K562 (cell line): ENCODE data around the gene PPP1R12B.
"Not testable (repeated sequence)": the region's sequence is repeated elsewhere in the genome, so short reads cannot be mapped to it uniquely, and the experiment has no call there.

Experiments used
- GTF2F1 ChIP-seq: IDR thresholded peaks from 2 replicates; pipeline ENCODE4 v1.6.1; 2011; ENCODE audit warnings: low read depth, low read length, improper control_type of control experiment
- MYBL2 ChIP-seq, 2 experiments: fragments of 450-650 bp in 1 of 2; sonication (generic) in 1 of 2; formaldehyde crosslinking in 1 of 2; IDR thresholded peaks; 2 replicates each; pipeline versions ENCODE4 v1.6.1 to v1.8.1; 2017 to 2022; ENCODE audit warnings: borderline replicate concordance in 1 of 2, inconsistent platforms in 1 of 2, low read depth in 1 of 2, mild to moderate bottlenecking in 1 of 2, missing genetic modification reagents in 1 of 2, moderate library complexity in 1 of 2
- SMARCC2 ChIP-seq: fragments of 450-650 bp; IDR thresholded peaks from 2 replicates; pipeline ENCODE4 v1.6.1; 2017; ENCODE audit warnings: antibody characterized with exemption, moderate library complexity, mild to moderate bottlenecking, low read depth

DNA sequence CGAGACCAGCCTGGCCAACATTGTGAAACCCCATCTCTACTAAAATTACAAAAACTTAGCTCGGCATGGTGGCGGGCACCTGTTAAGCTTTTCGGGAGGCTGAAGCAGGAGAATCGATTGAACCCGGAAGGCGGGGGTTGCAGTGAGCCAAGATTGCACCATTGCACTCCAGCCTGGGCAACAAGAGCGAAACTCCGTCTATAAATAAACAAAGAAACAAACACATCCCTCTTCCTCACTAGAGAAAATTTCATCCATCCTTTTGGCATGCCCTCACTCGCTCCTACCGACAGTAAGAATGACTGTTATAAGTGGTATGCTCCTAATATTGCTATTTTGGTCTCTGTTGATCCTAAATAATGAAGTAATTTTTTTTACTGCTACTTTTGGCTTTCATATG, 195.0 kb downstream of the PPP1R12B start:
- not testable (repeated sequence) for TF ChIP-seq SMARCC2; MYBL2 (IDR thresholded peaks at IDR 0.05; ENCODE audit: low read depth); MYBL2 (CRISPR knock-in tag; IDR thresholded peaks at IDR 0.05; ENCODE audit: borderline replicate concordance); GTF2F1
